GM18520 (cell line): ENCODE data around the gene FIGN.

Experiments
- ATAC-seq: cut with Tn5 transposase; IDR thresholded peaks from one replicate; pipeline ENCODE4 v1.9.1; 2021; ENCODE audit not compliant: unreplicated experiment

FIGN gene

GRCh38 chr2:163665051-163665450 is 70.8 kb downstream of the FIGN start:
- no peak for ATAC-seq

- no peak for ATAC-seq
Measured at GRCh38 chr2:163664610-163665009, 71.2 kb downstream of the FIGN start.

DNA sequence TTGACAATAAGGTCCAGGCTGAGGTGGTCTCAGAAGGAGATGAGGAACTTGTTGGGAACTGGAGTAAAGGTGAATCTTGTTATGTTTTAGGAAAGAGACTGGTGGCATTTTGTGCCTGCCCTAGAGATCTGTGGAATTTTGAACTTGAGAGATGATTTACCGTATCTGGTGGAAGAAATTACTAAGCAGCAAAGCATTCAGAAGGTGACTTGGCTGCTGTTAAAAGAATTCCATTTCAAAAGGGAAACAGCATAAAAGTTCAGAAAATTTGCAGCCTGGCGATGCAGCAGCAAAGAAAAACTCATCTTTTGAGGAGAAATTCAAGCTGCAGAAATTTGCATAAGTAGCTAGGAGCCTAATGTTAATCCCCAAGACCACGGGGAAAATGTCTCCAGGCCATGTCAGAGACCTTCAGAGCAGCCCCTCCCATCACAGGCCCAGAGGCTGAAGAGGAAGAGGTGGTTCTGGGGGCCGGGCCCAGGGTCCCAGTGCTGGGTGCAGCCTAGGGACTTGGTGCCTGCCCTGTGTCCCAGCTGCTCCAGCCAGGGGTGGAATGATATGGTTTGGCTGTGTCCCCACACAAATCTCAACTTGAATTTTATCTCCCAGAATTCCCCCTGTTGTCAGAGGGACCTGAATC is 73.5 kb downstream of the FIGN start:
- ATAC-seq = no peak

- no peak for ATAC-seq
Measured at GRCh38 chr2:163659224-163659623, 76.6 kb downstream of the FIGN start.

DNA sequence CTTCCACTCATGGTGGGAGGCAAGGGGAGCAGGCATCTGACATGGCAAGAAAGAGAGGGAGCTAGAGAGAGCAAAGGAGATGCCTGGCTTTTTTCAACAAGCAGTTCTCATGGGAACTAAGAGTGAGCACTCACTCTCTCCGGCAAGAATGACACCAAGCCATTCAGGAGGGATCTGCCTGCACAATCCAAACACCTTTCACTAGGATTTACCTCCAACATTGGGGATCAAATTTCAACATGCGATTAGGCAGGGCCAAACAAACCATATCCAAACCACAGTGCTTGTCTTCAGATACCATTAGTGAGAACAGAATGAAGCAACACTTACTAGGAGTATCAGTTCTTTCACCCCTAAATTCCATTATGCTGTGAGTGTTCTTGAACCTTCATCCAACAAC is 77.3 kb downstream of the FIGN start:
- no peak for ATAC-seq

DNA sequence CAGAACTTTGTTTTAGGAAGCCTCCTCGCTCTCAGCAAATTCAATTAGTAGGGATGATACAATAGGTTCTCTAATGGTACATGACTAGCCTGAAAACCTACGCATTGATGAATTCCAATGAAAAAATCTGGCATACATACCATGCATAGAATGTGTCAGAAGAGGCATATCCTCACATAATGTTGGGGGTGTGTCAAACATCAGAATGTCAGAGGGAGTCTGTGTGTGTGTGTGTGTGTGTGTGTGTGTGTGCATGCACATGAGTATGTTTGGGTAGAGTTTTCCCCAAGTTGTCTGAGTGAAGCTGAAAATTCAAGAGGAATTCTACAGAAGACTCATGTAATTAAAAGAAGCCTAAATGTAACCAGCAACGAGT is 78.5 kb downstream of the FIGN start:
- no peak for ATAC-seq

- ATAC-seq = no peak
Measured at GRCh38 chr2:163656622-163657280, 79.1 kb downstream of the FIGN start.

DNA sequence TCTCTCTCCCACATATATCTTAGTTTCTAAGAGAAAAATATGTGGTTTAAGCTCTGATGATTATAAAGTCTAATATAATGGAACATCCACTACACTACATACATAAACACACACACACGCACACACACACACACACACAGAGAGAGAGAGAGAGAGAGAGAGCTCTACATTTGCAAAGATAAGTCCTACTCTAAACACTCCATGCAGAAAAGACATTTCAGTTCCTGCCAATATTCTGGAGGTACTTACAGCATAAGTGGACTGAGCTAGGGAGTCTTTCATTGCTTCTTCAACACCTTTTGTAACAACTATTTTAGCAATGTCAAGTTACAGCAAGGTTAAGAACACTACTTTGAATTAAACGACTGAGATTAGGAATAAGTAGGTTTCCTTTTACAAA is 80.1 kb downstream of the FIGN start:
- ATAC-seq = no peak

- no peak for ATAC-seq
Measured at GRCh38 chr2:163652751-163653150, 83.1 kb downstream of the FIGN start.

DNA sequence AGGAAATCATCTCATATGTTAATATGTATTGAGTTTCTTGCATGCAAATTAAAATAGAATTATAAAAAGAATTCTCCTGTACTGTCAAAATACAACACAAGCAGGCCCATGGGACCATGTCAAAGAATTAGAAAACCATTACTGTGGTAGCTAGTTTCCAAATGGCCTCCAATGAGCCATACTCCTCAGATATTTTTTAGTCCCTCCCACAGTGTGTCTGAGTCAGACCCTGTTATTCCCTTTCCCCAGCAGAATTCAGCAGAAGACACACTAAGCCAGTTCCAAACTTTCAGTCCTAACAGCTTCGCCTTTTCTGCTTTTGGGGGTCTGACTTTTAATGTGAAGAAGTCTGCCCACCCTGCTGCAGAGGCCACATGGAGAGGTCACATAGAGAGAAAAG is 86.7 kb downstream of the FIGN start:
- no peak for ATAC-seq

- no peak for ATAC-seq
Measured at GRCh38 chr2:163647300-163647699, 88.5 kb downstream of the FIGN start.

GRCh38 chr2:163646687-163647086 is 89.1 kb downstream of the FIGN start:
- ATAC-seq = no peak

- ATAC-seq = no peak
Measured at GRCh38 chr2:163644238-163644637, 91.6 kb downstream of the FIGN start.

- no peak for ATAC-seq
Measured at GRCh38 chr2:163641986-163642385, 93.8 kb downstream of the FIGN start.

DNA sequence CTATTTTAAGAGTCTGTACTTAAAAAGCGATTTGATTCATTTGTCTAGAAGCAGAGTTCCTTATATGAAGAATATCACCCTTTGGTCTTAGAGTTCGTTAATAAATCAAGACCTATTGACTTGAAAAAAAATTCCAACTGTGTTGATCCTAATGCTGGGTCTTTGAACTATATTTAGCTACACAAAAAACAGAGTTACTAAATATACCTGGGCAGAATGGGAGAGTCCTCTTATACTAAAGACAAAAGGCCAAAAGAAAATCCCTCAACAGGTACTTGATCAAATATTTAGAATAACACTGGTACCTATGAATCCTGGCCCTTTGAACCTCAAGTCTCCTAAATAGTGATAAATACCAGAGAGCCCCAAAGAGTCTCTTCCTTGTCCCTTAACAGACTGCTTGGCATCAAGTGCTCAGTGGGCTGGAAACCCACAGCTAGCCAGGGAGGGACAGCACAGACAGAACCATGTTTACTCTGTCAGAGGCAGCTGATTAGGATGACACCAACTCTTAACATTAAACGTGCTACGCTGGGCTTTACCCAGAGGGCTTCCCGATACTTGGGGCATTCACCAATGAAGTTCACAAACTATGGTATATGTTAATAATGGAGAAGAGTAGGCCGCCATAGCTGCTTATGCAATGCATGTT is 95.1 kb downstream of the FIGN start:
- no peak for ATAC-seq

- ATAC-seq = no peak
Measured at GRCh38 chr2:163637871-163638270, 97.9 kb downstream of the FIGN start.

DNA sequence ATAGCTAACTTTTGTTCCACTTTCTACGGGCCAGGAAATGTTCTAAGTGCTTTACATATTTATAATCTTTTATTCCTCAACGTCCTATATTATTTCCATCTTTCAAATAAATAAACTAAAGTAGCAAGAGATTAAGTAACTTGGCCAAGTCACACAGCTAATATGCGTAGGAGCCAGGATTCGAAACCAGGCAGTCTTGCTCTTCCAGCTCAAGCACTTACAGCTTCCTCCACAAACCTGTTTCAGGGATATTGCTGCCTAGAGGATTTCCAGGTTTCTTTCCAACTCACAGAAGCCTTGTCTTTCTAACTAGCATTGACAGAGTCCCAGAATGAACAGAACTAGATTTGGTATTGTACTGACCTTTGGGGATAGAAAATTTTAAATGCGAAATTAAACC is 102.5 kb downstream of the FIGN start:
- ATAC-seq = no peak

DNA sequence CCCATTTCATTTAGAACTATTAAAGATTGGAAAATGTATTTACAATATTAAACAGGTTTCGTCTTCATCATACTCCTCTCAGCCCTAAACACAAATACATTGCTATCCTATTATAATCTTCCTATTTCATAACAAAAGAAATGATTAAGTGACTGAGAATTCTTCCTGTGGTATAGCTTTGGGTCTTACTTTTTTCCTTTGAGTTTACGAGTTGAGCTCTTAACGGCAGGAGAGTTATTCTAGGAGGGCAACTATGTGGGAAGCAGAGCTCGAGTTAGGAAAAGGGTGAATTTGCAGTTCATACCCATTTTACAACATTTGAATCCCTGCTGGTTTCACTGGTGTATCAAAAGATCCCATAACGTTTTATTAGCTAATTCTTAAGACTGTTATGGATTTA is 105.0 kb downstream of the FIGN start:
- no peak for ATAC-seq

DNA sequence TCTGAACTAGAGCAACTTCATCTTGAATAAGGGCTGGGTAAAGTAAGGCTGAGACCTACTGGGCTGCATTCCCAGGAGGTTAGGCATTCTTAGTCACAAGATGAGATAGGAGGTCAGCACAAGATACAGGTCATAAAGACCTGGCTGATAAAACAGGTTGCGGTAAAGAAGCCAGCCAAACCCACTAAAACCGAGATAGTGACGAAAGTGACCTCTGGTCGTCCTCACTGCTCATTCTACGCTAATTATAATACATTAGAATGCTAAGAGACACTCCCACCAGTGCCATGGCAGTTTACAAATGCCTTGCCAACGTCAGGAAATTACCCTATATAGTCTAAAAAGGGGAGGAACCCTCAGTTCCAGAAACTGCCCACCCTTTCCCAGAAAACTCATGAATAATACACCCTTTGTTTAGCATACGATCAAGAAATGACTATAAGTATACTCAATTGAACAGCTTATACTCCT is 109.1 kb downstream of the FIGN start:
- no peak for ATAC-seq

DNA sequence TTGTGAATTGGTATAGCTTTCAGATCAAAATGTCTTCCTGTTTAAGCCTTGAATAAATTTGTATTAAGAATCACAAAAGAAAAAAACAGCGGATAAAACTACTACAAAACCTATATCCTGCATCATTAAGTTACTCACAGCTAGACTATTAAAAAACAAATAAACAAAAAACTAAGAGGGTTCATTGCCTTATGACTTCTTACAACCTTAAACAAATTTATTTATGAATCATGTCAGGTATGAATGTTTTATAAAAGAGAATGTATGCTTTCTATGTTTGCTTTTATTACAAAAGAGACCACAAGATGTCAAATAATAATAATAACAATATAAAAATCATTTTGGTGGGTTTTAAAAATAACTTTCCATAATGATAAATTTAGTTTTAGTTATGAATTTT is 109.6 kb downstream of the FIGN start:
- ATAC-seq = no peak

- ATAC-seq = peak; percentile 40
Measured at GRCh38 chr2:163625632-163626031, 110.2 kb downstream of the FIGN start.

GRCh38 chr2:163621445-163622004 is 114.3 kb downstream of the FIGN start:
- ATAC-seq = no peak
